Effector memory CD8-positive, alpha-beta T cell (primary cell): ENCODE measurements around the gene VSX1.
A peak's percentile ranks its signal among the peaks of the same experiment; 100 is the strongest.

Experiments used
- ATAC-seq: fragments of 150-1000 bp; cut with Tn5 transposase; replicated peaks from 2 replicates; pipeline ENCODE4 v1.10.0; 2021; ENCODE audit warnings: mild to moderate bottlenecking, moderate library complexity
- DNase-seq, 3 experiments: peaks; one replicate each; pipeline ENCODE4 v3.0.0; 2021
- H3K27ac Mint-ChIP-seq, 2 donors: one replicate each; pipeline ENCODE4 v1.8.0; 2022; ENCODE audit warnings: mild to moderate bottlenecking in 2 of 2, mixed read lengths in 2 of 2, moderate library complexity in 2 of 2
- H3K27me3 Mint-ChIP-seq, 2 donors: one replicate each; pipeline ENCODE4 v1.8.0; 2022; ENCODE audit warnings: mixed read lengths in 2 of 2
- H3K36me3 Mint-ChIP-seq: one replicate; pipeline ENCODE4 v1.8.0; 2022; ENCODE audit warnings: mild to moderate bottlenecking, moderate library complexity, mixed read lengths; ENCODE audit not compliant: insufficient read depth
- H3K4me1 Mint-ChIP-seq, 2 donors: one replicate each; pipeline ENCODE4 v1.8.0; 2022; ENCODE audit warnings: low read depth in 2 of 2, mixed read lengths in 2 of 2
- H3K4me3 Mint-ChIP-seq, 2 donors: one replicate each; pipeline ENCODE4 v1.8.0; 2022; ENCODE audit warnings: mild to moderate bottlenecking in 2 of 2, mixed read lengths in 2 of 2, moderate library complexity in 2 of 2
- H3K9me3 Mint-ChIP-seq, 2 donors: one replicate each; pipeline ENCODE4 v1.8.0; 2022; ENCODE audit warnings: mixed read lengths in 2 of 2
- total RNA-seq, 9 experiments: gene quantifications; one replicate each; lab custom pipeline; 2026; lab: John Stamatoyannopoulos, UW

Gene VSX1
- 0 to 0.06 (median 0) reads per million in 9 experiments for total RNA-seq

GRCh38 chr20:25081730-25082497, at the start of gene VSX1:
Gene VSX1 (minus strand): TSS chr20:25082141. CDS start chr20:25082096, 45 bp downstream.
- no peak for ATAC-seq
- H3K27ac Mint-ChIP-seq = no peak within 1 kb of the TSS
- DNase-seq = no peak
- H3K36me3 Mint-ChIP-seq = peaks cover 3% of the 10 kb centered on the region
- peak within 1 kb of the TSS; percentile 40 to 51 for H3K4me3 Mint-ChIP-seq
- no peaks in the 10 kb centered on the region for H3K9me3 Mint-ChIP-seq
- peaks cover 76 to 94% of the 10 kb centered on the region in 2 donors for H3K27me3 Mint-ChIP-seq
- peaks cover 19 to 24% of the 10 kb centered on the region in 2 donors for H3K4me1 Mint-ChIP-seq

- Mint-ChIP-seq H3K4me3 (no peak overlapping the region), H3K36me3 (no peaks in the 10 kb centered on the region), H3K4me1 (no peaks in the 10 kb centered on the region), H3K27ac (no peak overlapping the region), H3K27me3 (peaks cover 4 to 36% of the 10 kb centered on the region in 2 donors), H3K9me3 (no peaks in the 10 kb centered on the region)
- DNase-seq (no peak), ATAC-seq (no peak)
These were observed 48.0 kb upstream of the VSX1 start for GRCh38 chr20:25129908-25130307.

GRCh38 chr20:25129428-25129827, 47.5 kb upstream of the VSX1 start:
- Mint-ChIP-seq H3K27me3 (peaks cover 4 to 32% of the 10 kb centered on the region in 2 donors), H3K27ac (no peak overlapping the region), H3K36me3 (no peaks in the 10 kb centered on the region), H3K4me3 (no peak overlapping the region), H3K4me1 (no peaks in the 10 kb centered on the region), H3K9me3 (no peaks in the 10 kb centered on the region)
- ATAC-seq (no peak), DNase-seq (no peak)

GRCh38 chr20:25128649-25129048, 46.7 kb upstream of the VSX1 start:
- H3K36me3 Mint-ChIP-seq = no peaks in the 10 kb centered on the region
- no peaks in the 10 kb centered on the region for H3K4me1 Mint-ChIP-seq
- no peak for ATAC-seq
- peaks cover 4 to 24% of the 10 kb centered on the region in 2 donors for H3K27me3 Mint-ChIP-seq
- DNase-seq = no peak
- H3K27ac Mint-ChIP-seq = no peak overlapping the region
- H3K9me3 Mint-ChIP-seq = no peaks in the 10 kb centered on the region
- no peak overlapping the region for H3K4me3 Mint-ChIP-seq

- DNase-seq (no peak), ATAC-seq (no peak)
- H3K9me3 Mint-ChIP-seq = no peaks in the 10 kb centered on the region
- H3K27me3 Mint-ChIP-seq = peaks cover 4 to 17% of the 10 kb centered on the region in 2 donors
- H3K4me3 Mint-ChIP-seq = no peak overlapping the region
- no peak overlapping the region for H3K27ac Mint-ChIP-seq
- no peaks in the 10 kb centered on the region for H3K4me1 Mint-ChIP-seq
- H3K36me3 Mint-ChIP-seq = no peaks in the 10 kb centered on the region
These were observed 46.0 kb upstream of the VSX1 start for GRCh38 chr20:25127761-25128537.

- Mint-ChIP-seq H3K4me3 (no peak overlapping the region), H3K9me3 (no peaks in the 10 kb centered on the region), H3K27ac (no peak overlapping the region), H3K27me3 (peaks cover 4 to 10% of the 10 kb centered on the region in 2 donors), H3K36me3 (no peaks in the 10 kb centered on the region), H3K4me1 (no peaks in the 10 kb centered on the region)
- no peak for DNase-seq
- ATAC-seq = no peak
These were observed 44.5 kb upstream of the VSX1 start for GRCh38 chr20:25126204-25127029.

GRCh38 chr20:25125636-25126035, 43.7 kb upstream of the VSX1 start:
- Mint-ChIP-seq H3K27me3 (peaks cover 0 to 2% of the 10 kb centered on the region in 2 donors), H3K36me3 (no peaks in the 10 kb centered on the region), H3K9me3 (no peaks in the 10 kb centered on the region), H3K4me3 (no peak overlapping the region), H3K27ac (no peak overlapping the region), H3K4me1 (no peaks in the 10 kb centered on the region)
- ATAC-seq = no peak
- DNase-seq = no peak

- DNase-seq = no peak
- peaks cover 0 to 8% of the 10 kb centered on the region in 2 donors for H3K27me3 Mint-ChIP-seq
- no peaks in the 10 kb centered on the region for H3K4me1 Mint-ChIP-seq
- no peak for ATAC-seq
- H3K4me3 Mint-ChIP-seq = no peak overlapping the region
- no peaks in the 10 kb centered on the region for H3K36me3 Mint-ChIP-seq
- H3K27ac Mint-ChIP-seq = no peak overlapping the region
- H3K9me3 Mint-ChIP-seq = no peaks in the 10 kb centered on the region
These were observed 39.0 kb upstream of the VSX1 start for GRCh38 chr20:25120920-25121319.

- DNase-seq = no peak
- Mint-ChIP-seq H3K36me3 (no peaks in the 10 kb centered on the region), H3K9me3 (no peaks in the 10 kb centered on the region), H3K27ac (no peak overlapping the region), H3K27me3 (peaks cover 0 to 10% of the 10 kb centered on the region in 2 donors), H3K4me1 (no peaks in the 10 kb centered on the region), H3K4me3 (no peak overlapping the region)
- ATAC-seq = no peak
These were observed 38.5 kb upstream of the VSX1 start for GRCh38 chr20:25120457-25120856.

GRCh38 chr20:25118529-25118928, 36.6 kb upstream of the VSX1 start:
- ATAC-seq (no peak), DNase-seq (no peak)
- no peaks in the 10 kb centered on the region for H3K4me1 Mint-ChIP-seq
- H3K9me3 Mint-ChIP-seq = no peaks in the 10 kb centered on the region
- H3K27ac Mint-ChIP-seq = no peak overlapping the region
- peaks cover 5 to 21% of the 10 kb centered on the region in 2 donors for H3K27me3 Mint-ChIP-seq
- no peaks in the 10 kb centered on the region for H3K36me3 Mint-ChIP-seq
- H3K4me3 Mint-ChIP-seq = no peak overlapping the region

- DNase-seq (no peak), ATAC-seq (no peak)
- H3K27ac Mint-ChIP-seq = no peak overlapping the region
- H3K9me3 Mint-ChIP-seq = no peaks in the 10 kb centered on the region
- H3K4me1 Mint-ChIP-seq = no peaks in the 10 kb centered on the region
- H3K4me3 Mint-ChIP-seq = no peak overlapping the region
- H3K27me3 Mint-ChIP-seq = peaks cover 5 to 21% of the 10 kb centered on the region in 2 donors
- no peaks in the 10 kb centered on the region for H3K36me3 Mint-ChIP-seq
These were observed 36.0 kb upstream of the VSX1 start for GRCh38 chr20:25117990-25118389.

GRCh38 chr20:25116739-25117458, 35.0 kb upstream of the VSX1 start:
- Mint-ChIP-seq H3K36me3 (no peaks in the 10 kb centered on the region), H3K27me3 (peaks cover 5 to 21% of the 10 kb centered on the region in 2 donors), H3K9me3 (no peaks in the 10 kb centered on the region), H3K4me1 (no peaks in the 10 kb centered on the region), H3K27ac (no peak overlapping the region), H3K4me3 (no peak overlapping the region)
- no peak for DNase-seq
- ATAC-seq = no peak

- H3K9me3 Mint-ChIP-seq = no peaks in the 10 kb centered on the region
- H3K4me1 Mint-ChIP-seq = peaks cover 0 to 6% of the 10 kb centered on the region in 2 donors
- no peak for DNase-seq
- no peak for ATAC-seq
- peaks cover 59 to 63% of the 10 kb centered on the region in 2 donors for H3K27me3 Mint-ChIP-seq
- H3K36me3 Mint-ChIP-seq = no peaks in the 10 kb centered on the region
- H3K4me3 Mint-ChIP-seq = no peak overlapping the region
- no peak overlapping the region for H3K27ac Mint-ChIP-seq
These were observed 21.6 kb upstream of the VSX1 start for GRCh38 chr20:25103526-25103925.
